ENCODE results near the gene PLCH1. TPM values are rescaled to one million over a fixed set of nuclear protein-coding genes. Genes with fewer than 3 reads are reported as not detected.

The PLCH1 gene
- total and polyA plus RNA-seq, 7 donors = 0.03 to 1.1 (median 0.06) TPM; not detected in 2

GRCh38 chr3:155326901-155327300 lies 418.0 kb downstream of the PLCH1 start:
- 87 to 95% (median 89%) methylated on average over 4 of the region's 4 CpGs for WGBS, 3 donors
- H3K9me3 ChIP-seq = no peaks in the 10 kb centered on the region
- H3K36me3 ChIP-seq (ENCODE audit: insufficient read depth in 1 of 2, low read depth in 1 of 2) = no peaks in the 10 kb centered on the region
- no peak overlapping the region for H3K27ac ChIP-seq
- TF ChIP-seq CTCF (IDR thresholded peaks at IDR 0.05) = no peak
- peaks cover 9% of the 10 kb centered on the region for H3K4me1 ChIP-seq
- no peaks in the 10 kb centered on the region for H3K27me3 ChIP-seq (ENCODE audit: insufficient read depth in 3 of 3, low read length in 2 of 3)
- H3K4me3 ChIP-seq = no peak overlapping the region
- ATAC-seq (no peak), DNase-seq (no peak)
- intact Hi-C loops (cut with DNase I) = loop anchor here (10.0 kb wide), 4 partner anchors 242 to 1002 kb away; partner anchors contain the start of genes DHX36 (in 1 of the 2) and MME (in 1 of the 2)

- intact Hi-C loops (cut with DNase I) = loop anchor here (10.0 kb wide), 4 partner anchors 241 to 1001 kb away; partner anchors contain the start of genes DHX36 (in 1 of the 2) and MME (in 1 of the 2)
- H3K4me1 ChIP-seq = peaks cover 12% of the 10 kb centered on the region
- H3K36me3 ChIP-seq (ENCODE audit: insufficient read depth in 1 of 2, low read depth in 1 of 2) = no peaks in the 10 kb centered on the region
- ATAC-seq (no peak), DNase-seq (no peak)
- TF ChIP-seq CTCF (IDR thresholded peaks at IDR 0.05) = no peak
- H3K9me3 ChIP-seq = no peaks in the 10 kb centered on the region
- H3K27ac ChIP-seq = no peak overlapping the region
- no peak overlapping the region for H3K4me3 ChIP-seq
- H3K27me3 ChIP-seq (ENCODE audit: insufficient read depth in 3 of 3, low read length in 2 of 3) = no peaks in the 10 kb centered on the region
- WGBS, 3 donors = 82 to 86% (median 84%) methylated on average over 5 of the region's 5 CpGs
Observed at GRCh38 chr3:155326244-155326643, 418.6 kb downstream of the PLCH1 start.

Other genes starting within 250 kb of the PLCH1 start
- 1 to 10 TPM; 2.8 to 5.1 (median 4.5) TPM for gene C3orf33, start 61.2 kb upstream of the PLCH1 start, total RNA-seq
- gene C3orf33, start 61.2 kb upstream of the PLCH1 start, polyA plus RNA-seq = 1 to 10 TPM; 2.6 to 3.8 (median 2.8) TPM
- gene SLC33A1, start 109.4 kb upstream of the PLCH1 start, total RNA-seq = 10 to 100 TPM in 1 of 4 donors, 1 to 10 TPM in 3; 7.1 to 10.2 (median 8.5) TPM
- gene SLC33A1, start 109.4 kb upstream of the PLCH1 start, polyA plus RNA-seq = 1 to 10 TPM; 4.2 to 7.5 (median 6.9) TPM
- gene GMPS, start 125.6 kb upstream of the PLCH1 start, total RNA-seq = 10 to 100 TPM; 24.7 to 31.3 (median 28.3) TPM
- 10 to 100 TPM; 20.8 to 29.5 (median 27.8) TPM for gene GMPS, start 125.6 kb upstream of the PLCH1 start, polyA plus RNA-seq